ENCODE data around the gene CDK6. TPM values are rescaled to one million over a fixed set of nuclear protein-coding genes. Genes with fewer than 3 reads are reported as not detected.
A peak's percentile ranks its signal among the peaks of the same experiment; 100 is the strongest.
"Not testable (repeated sequence)": the region's sequence is repeated elsewhere in the genome, so short reads cannot be mapped to it uniquely, and the experiment has no call there.

The CDK6 gene
- total RNA-seq, 1 donor from 2014 or later = 7.3 TPM

DNA sequence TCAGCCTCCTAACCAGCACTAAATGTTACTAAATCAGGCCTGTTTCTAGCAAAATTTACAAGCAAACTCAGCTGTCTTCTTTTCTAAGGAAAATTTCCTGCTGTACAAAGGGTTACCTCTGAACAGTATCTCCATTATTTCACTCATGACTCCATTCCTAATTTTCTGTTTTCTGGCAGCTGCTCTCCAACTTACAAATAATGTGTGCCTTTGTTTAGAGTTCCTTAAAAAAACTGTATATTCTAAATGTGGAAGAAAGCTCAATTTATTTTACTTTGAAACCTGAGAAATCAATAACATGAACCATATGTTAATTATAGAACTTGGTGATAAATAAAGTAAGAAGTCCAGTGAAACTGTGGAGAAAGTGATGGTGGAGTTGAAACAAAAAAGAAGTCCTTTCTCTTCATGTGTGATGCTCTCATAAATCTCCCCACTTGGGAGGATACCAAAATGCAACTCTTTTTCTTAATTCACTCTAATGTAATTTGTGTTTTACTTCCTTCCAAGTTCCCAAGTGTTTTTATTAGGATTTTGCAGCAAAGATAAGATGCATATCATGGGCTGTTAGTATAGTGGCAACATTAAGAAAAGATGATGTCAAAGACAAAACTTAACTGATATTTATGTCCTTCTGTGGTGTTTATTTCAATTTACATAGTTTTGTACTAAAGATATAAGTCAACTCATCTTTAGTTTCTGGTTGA is 74.8 kb downstream of the CDK6 start:
- Histone ChIP-seq H3K36me3 (no peaks in the 10 kb centered on the region), H3K4me3 (no peak overlapping the region), H3K9me3 (no peaks in the 10 kb centered on the region), H3K27ac (peak overlapping the region; percentile 32 to 52), H3K27me3 (no peaks in the 10 kb centered on the region), H3K4me1 (peaks cover 10 to 13% of the 10 kb centered on the region in 2 donors)
- intact Hi-C loops (cut with DNase I) = loop anchor here (5.0 kb wide), 1 partner anchor 44 kb away; no protein-coding TSS in a partner anchor
- TF ChIP-seq, protein P1, sequence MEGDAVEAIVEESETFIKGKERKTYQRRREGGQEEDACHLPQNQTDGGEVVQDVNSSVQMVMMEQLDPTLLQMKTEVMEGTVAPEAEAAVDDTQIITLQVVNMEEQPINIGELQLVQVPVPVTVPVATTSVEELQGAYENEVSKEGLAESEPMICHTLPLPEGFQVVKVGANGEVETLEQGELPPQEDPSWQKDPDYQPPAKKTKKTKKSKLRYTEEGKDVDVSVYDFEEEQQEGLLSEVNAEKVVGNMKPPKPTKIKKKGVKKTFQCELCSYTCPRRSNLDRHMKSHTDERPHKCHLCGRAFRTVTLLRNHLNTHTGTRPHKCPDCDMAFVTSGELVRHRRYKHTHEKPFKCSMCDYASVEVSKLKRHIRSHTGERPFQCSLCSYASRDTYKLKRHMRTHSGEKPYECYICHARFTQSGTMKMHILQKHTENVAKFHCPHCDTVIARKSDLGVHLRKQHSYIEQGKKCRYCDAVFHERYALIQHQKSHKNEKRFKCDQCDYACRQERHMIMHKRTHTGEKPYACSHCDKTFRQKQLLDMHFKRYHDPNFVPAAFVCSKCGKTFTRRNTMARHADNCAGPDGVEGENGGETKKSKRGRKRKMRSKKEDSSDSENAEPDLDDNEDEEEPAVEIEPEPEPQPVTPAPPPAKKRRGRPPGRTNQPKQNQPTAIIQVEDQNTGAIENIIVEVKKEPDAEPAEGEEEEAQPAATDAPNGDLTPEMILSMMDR (IDR thresholded peaks at IDR 0.05) = no peak
- DNase-seq (ENCODE audit: low spot score in 2 of 2) = no peak

DNA sequence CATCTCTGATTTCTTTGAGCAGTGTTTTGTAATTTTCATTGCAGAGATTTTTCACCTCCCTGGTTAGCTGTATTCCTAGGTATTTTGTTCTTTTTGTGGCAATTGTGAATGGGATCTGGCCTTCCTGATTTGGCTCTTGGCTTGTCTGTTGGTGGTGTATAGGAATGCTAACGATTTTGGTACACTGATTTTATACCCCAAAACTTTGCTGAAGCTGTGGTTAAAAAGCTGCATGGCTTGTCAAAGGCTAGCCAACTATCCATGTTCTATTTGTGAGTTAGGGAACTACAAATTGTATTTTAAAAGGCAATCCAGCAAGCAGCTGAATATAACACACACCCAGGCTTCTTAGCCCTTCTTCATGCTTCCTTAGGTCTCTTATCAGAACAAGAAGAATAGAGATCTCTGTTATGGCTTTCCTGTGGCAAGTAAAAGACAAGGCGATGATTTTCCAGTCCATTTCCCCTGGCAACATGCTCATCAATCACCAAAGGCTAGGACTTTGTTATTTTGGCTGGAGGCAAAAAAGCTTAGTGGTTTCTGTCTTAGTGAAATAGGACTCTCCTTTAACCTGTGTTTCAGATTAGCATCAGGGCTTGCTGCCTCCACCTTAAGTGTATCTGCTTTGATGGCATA is 77.5 kb downstream of the CDK6 start:
- intact Hi-C loops (cut with DNase I) = no loop called here
- H3K27ac ChIP-seq = no peak overlapping the region
- H3K4me3 ChIP-seq = no peak overlapping the region
- no peaks in the 10 kb centered on the region for H3K36me3 ChIP-seq
- no peaks in the 10 kb centered on the region for H3K27me3 ChIP-seq
- peaks cover 6 to 18% of the 10 kb centered on the region in 2 donors for H3K4me1 ChIP-seq
- no peak for DNase-seq (ENCODE audit: low spot score in 2 of 2)
- TF ChIP-seq, protein P1 (IDR thresholded peaks at IDR 0.05) = no peak
- H3K9me3 ChIP-seq = no peaks in the 10 kb centered on the region

DNA sequence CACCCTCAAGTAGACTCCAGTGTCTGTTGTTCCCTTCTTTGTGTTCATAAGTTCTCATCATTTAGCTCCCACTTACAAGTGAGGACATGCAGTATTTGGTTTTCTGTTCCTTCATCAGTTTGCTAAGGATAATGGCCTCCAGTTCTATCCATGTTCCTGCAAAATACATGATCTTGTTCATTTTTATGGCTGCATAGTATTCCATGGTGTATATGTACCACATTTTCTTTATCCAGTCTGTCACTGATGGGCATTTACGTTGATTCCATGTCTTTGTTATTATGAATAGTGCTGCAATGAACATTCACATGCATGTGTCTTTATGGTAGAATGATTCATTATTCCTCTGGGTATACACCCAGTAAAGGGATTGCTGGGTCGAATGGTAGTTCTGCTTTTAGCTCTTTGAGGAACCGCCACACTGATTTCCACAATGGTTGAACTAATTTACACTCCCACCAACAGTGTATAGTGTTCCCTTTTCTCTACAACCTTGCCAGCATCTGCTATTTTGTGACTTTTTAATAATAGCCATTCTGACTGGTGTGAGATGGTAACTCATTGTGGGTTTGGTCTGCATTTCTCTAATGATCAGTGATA is 79.0 kb downstream of the CDK6 start:
- intact Hi-C loops (cut with DNase I); DNase-seq (ENCODE audit: low spot score in 2 of 2); H3K27ac ChIP-seq; H3K9me3 ChIP-seq; H3K36me3 ChIP-seq; H3K4me3 ChIP-seq; H3K27me3 ChIP-seq: not testable (repeated sequence)
- peaks cover 0 to 13% of the 10 kb centered on the region in 2 donors for H3K4me1 ChIP-seq

DNA sequence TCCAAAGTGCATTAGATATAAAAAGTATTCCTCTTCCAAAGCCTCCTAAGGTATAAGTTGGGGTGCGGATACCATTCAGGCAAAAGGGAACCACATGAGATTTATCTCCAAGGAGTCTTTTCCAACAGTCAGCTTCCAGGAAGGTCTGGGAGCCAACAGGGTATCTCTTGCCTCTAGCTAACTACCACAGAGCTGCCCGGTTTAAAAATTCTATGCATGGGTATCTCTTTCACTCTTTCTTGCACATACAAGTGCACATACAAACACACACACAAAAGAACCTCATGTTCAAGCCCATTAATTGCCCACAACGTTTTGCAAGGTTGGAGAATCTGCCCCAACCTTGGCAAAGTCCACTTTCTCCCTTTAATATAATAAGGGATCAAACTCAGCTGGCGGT is 80.7 kb downstream of the CDK6 start:
- Histone ChIP-seq H3K27me3 (no peaks in the 10 kb centered on the region), H3K27ac (no peak overlapping the region), H3K4me1 (peaks cover 0 to 14% of the 10 kb centered on the region in 2 donors), H3K4me3 (no peak overlapping the region), H3K9me3 (no peaks in the 10 kb centered on the region), H3K36me3 (no peaks in the 10 kb centered on the region)
- DNase-seq (ENCODE audit: low spot score in 2 of 2) = no peak
- intact Hi-C loops (cut with DNase I) = no loop called here
- TF ChIP-seq, protein P1 (IDR thresholded peaks at IDR 0.05) = no peak

DNA sequence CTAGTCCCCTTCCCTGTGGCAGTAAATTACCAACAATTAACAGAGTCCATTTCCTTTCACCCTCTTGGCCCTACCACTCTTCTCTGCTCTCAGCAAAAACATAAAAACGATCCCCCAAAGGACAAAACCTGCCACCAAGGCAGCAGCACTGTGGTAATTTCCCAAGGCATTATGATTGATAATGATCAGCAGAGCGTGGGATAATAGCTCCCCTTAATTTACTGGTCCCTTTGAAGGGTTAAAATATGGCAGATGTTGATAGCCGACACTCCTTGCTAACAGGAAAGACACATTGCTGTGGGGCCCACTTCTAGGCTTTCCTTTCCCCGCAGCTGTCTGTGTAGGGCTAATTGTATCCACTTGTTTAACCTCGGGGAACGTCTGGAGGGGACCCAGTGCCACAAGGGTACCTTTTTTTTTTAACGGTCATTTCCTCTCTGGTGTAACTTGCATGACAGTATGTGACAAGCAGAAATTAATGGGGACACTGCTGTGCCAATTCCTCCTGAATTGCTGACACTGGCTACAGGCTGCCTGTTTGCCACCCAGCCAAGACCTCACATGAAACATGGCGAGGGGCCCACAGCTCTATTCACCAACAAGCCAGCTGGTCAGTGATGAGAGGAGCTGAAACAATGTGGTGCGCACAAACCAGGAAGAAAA is 81.3 kb downstream of the CDK6 start:
- Histone ChIP-seq H3K4me1 (peaks cover 0 to 14% of the 10 kb centered on the region in 2 donors), H3K4me3 (no peak overlapping the region), H3K9me3 (no peaks in the 10 kb centered on the region), H3K27me3 (no peaks in the 10 kb centered on the region), H3K36me3 (no peaks in the 10 kb centered on the region), H3K27ac (no peak overlapping the region)
- TF ChIP-seq, protein P1 (IDR thresholded peaks at IDR 0.05) = no peak
- no peak for DNase-seq (ENCODE audit: low spot score in 2 of 2)
- intact Hi-C loops (cut with DNase I) = loop anchor here (5.0 kb wide), 1 partner anchor 42 kb away; no protein-coding TSS in a partner anchor

Data from ascending aorta (tissue), 2 donors.